ENCODE results near the gene PIK3R3.

GRCh38 chr1:46131712-46132528 is 509 bp downstream of the PIK3R3 start:
- TF ChIP-seq POLR2A (IDR thresholded peaks at IDR 0.05; ENCODE audit: low read depth, low read length) (no peak), POLR2AphosphoS5 (IDR thresholded peaks at IDR 0.05; ENCODE audit: low read depth, low read length) (no peak)

Data from GM12892 (cell line).